Osteoblast (primary cell): ENCODE measurements around the gene ARHGAP44. TPM values are rescaled to one million over a fixed set of nuclear protein-coding genes. Genes with fewer than 3 reads are reported as not detected.

Experiments used
- DNase-seq: peaks from one replicate; pipeline ENCODE4 v3.0.0; 2011; ENCODE audit warnings: low spot score, mixed read lengths; ENCODE audit not compliant: insufficient read length; ENCODE audit errors: missing footprints
- H2AFZ ChIP-seq: 2 replicates; pipeline ENCODE4 v1.6.0; 2011; ENCODE audit warnings: mild to moderate bottlenecking, low read length
- H3K27ac ChIP-seq: 2 replicates; pipeline ENCODE4 v1.5.1; 2011; ENCODE audit warnings: mild to moderate bottlenecking, low read depth, low read length, moderate library complexity
- H3K27me3 ChIP-seq: 2 replicates; pipeline ENCODE4 v1.6.0; 2012; ENCODE audit warnings: mild to moderate bottlenecking, control low read depth, inconsistent platforms, low read length, moderate library complexity; ENCODE audit not compliant: insufficient read depth
- H3K36me3 ChIP-seq: 2 replicates; pipeline ENCODE4 v1.5.1; 2011; ENCODE audit warnings: mild to moderate bottlenecking, low read length, control low read depth, moderate library complexity; ENCODE audit not compliant: insufficient read depth
- H3K4me1 ChIP-seq: 2 replicates; pipeline ENCODE4 v1.5.1; 2011; ENCODE audit warnings: mild to moderate bottlenecking, low read length, control low read depth, moderate library complexity; ENCODE audit not compliant: insufficient read depth
- H3K4me2 ChIP-seq: 2 replicates; pipeline ENCODE4 v1.6.0; 2011; ENCODE audit warnings: mild to moderate bottlenecking, low read length; ENCODE audit not compliant: insufficient read depth
- H3K4me3 ChIP-seq: fragments of 200-600 bp; sonication (generic); 3 replicates; pipeline ENCODE4 v1.5.1; 2012; ENCODE audit warnings: mild to moderate bottlenecking, low read length, inconsistent platforms; ENCODE audit not compliant: insufficient read depth
- H3K79me2 ChIP-seq: 2 replicates; pipeline ENCODE4 v1.6.0; 2012; ENCODE audit warnings: mild to moderate bottlenecking, low read length, control low read depth, inconsistent platforms; ENCODE audit not compliant: insufficient read depth
- H3K9me3 ChIP-seq: 2 replicates; pipeline ENCODE4 v1.5.1; 2011; ENCODE audit warnings: low read depth, low read length, control low read depth
- H4K20me1 ChIP-seq: 2 replicates; pipeline ENCODE4 v1.6.0; 2012; ENCODE audit warnings: mild to moderate bottlenecking, low read length, control low read depth; ENCODE audit not compliant: insufficient read depth
- CTCF ChIP-seq: IDR thresholded peaks from 2 replicates; pipeline ENCODE4 v1.5.1; 2011; ENCODE audit warnings: mild to moderate bottlenecking, low read depth, low read length, moderate library complexity; ENCODE audit errors: extremely low read depth
- total RNA-seq: library from RNA; depleted of rRNA; stranded (reverse); fragments of >200 nt; gene quantifications from 2 replicates; pipeline ENCODE4 v1.2.3, GENCODE V29; 2012

The ARHGAP44 gene
- total RNA-seq, 1 donor: 4.3 TPM

GRCh38 chr17:12928736-12929135, 139.4 kb downstream of the ARHGAP44 start:
- Histone ChIP-seq H3K4me2 (no peak overlapping the region), H3K4me3 (no peak overlapping the region), H3K27me3 (no peaks in the 10 kb centered on the region), H3K9me3 (no peaks in the 10 kb centered on the region), H3K4me1 (peaks cover 7% of the 10 kb centered on the region), H2AFZ (no peak overlapping the region), H3K36me3 (no peaks in the 10 kb centered on the region), H3K27ac (no peak overlapping the region), H3K79me2 (no peaks in the 10 kb centered on the region), H4K20me1 (no peaks in the 10 kb centered on the region)
- no peak for DNase-seq
- TF ChIP-seq CTCF: no peak

GRCh38 chr17:12936501-12936900, 147.2 kb downstream of the ARHGAP44 start:
- Histone ChIP-seq H3K4me1 (no peaks in the 10 kb centered on the region), H3K27ac (no peak overlapping the region), H2AFZ (no peak overlapping the region), H3K27me3 (no peaks in the 10 kb centered on the region), H3K79me2 (no peaks in the 10 kb centered on the region), H3K9me3 (no peaks in the 10 kb centered on the region), H4K20me1 (no peaks in the 10 kb centered on the region), H3K4me2 (no peak overlapping the region), H3K36me3 (no peaks in the 10 kb centered on the region), H3K4me3 (no peak overlapping the region)
- no peak for TF ChIP-seq CTCF
- DNase-seq: no peak

GRCh38 chr17:12940699-12941098, 151.4 kb downstream of the ARHGAP44 start:
- no peaks in the 10 kb centered on the region for H4K20me1 ChIP-seq
- no peak overlapping the region for H3K4me3 ChIP-seq
- H3K27ac ChIP-seq: no peak overlapping the region
- H3K27me3 ChIP-seq: no peaks in the 10 kb centered on the region
- no peak overlapping the region for H2AFZ ChIP-seq
- no peak for DNase-seq
- no peaks in the 10 kb centered on the region for H3K36me3 ChIP-seq
- no peaks in the 10 kb centered on the region for H3K9me3 ChIP-seq
- no peak overlapping the region for H3K4me2 ChIP-seq
- H3K79me2 ChIP-seq: no peaks in the 10 kb centered on the region
- no peaks in the 10 kb centered on the region for H3K4me1 ChIP-seq
- TF ChIP-seq CTCF: no peak

GRCh38 chr17:12947047-12947446, 157.7 kb downstream of the ARHGAP44 start:
- Histone ChIP-seq H3K4me2 (no peak overlapping the region), H3K4me1 (no peaks in the 10 kb centered on the region), H4K20me1 (no peaks in the 10 kb centered on the region), H2AFZ (no peak overlapping the region), H3K27me3 (no peaks in the 10 kb centered on the region), H3K36me3 (no peaks in the 10 kb centered on the region), H3K79me2 (no peaks in the 10 kb centered on the region), H3K4me3 (no peak overlapping the region), H3K9me3 (no peaks in the 10 kb centered on the region), H3K27ac (no peak overlapping the region)
- TF ChIP-seq CTCF: no peak
- DNase-seq: no peak
